Measurements from ENCODE around the gene DPH1.

The DPH1 gene

DNA sequence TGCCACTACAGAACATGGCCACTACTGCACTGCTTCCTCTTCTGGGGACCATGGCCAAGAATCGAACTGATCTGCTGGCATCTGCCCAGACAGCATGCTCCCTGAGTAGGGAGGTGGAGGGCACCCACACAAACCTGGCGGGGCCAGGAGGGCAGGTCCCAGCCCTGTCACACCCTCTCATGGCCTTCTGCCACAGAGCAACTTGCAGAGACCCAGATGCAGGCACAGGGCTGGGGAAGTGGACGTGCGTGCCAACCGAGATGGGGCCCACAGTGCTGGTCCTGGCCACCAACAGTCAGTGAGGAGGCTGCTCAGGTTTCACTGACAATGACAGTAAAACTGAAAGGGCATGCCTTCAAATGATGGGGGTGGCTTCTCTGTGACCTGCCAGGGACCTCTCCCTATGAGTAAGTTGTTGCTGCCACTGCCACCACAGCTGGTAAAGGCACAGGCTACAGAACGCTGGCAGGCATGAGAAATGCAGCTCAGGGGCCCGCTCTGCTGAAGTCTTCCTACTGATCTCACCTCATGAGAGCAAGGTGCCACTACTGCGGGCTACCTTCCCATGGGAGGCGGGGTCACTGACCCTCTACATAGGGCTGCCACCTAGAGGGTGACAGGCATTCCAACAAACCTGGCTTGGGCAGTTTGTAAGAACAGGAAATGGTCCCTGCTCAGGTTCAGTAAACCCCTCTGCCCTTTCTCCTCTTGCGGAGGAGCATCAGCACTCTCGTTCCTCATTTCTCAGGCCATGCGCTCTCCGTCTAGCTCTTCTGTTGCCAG, 40.5 kb downstream of the DPH1 start:
- H3K4me3 Mint-ChIP-seq, result peak overlapping the region; percentile 53 to 54
- no peaks in the 10 kb centered on the region for H3K9me3 Mint-ChIP-seq
- DNase-seq, result peak in 2 of 3 experiments; percentile 31 to 54
- H3K27me3 Mint-ChIP-seq, result no peaks in the 10 kb centered on the region
- peaks cover 27 to 51% of the 10 kb centered on the region in 2 donors for H3K4me1 Mint-ChIP-seq (ENCODE audit: low read depth in 2 of 2)
- ATAC-seq (replicated peaks), result peak; percentile 85
- H3K27ac Mint-ChIP-seq, result peak overlapping the region; percentile 92 to 93
- peaks cover 14% of the 10 kb centered on the region for H3K36me3 Mint-ChIP-seq (ENCODE audit: insufficient read depth)

DNA sequence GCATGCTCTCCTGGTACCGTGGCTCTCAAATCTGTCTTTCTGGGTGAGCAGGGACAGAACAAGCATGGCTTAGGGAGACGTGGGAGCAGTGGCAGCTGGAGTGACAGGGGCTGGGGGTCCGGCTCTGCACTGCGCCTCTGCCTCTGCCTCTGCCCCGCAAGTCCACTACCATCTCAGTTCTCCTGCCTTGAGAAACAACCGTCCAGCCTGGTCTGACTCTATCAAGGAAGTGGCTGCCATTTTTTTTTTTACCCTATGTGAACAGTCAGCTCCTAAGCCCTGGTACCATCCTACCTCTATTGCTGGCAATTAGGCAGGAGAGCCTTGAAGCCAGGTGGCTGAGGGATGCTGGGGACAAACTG, 41.1 kb downstream of the DPH1 start:
- no peak for ATAC-seq (replicated peaks)
- H3K4me1 Mint-ChIP-seq (ENCODE audit: low read depth in 2 of 2), result peaks cover 27 to 51% of the 10 kb centered on the region in 2 donors
- DNase-seq, result no peak
- peaks cover 14% of the 10 kb centered on the region for H3K36me3 Mint-ChIP-seq (ENCODE audit: insufficient read depth)
- no peaks in the 10 kb centered on the region for H3K27me3 Mint-ChIP-seq
- peak overlapping the region in 1 of 2 donors; percentile 53 for H3K4me3 Mint-ChIP-seq
- H3K9me3 Mint-ChIP-seq, result no peaks in the 10 kb centered on the region
- H3K27ac Mint-ChIP-seq, result peak overlapping the region; percentile 92 to 93

DNA sequence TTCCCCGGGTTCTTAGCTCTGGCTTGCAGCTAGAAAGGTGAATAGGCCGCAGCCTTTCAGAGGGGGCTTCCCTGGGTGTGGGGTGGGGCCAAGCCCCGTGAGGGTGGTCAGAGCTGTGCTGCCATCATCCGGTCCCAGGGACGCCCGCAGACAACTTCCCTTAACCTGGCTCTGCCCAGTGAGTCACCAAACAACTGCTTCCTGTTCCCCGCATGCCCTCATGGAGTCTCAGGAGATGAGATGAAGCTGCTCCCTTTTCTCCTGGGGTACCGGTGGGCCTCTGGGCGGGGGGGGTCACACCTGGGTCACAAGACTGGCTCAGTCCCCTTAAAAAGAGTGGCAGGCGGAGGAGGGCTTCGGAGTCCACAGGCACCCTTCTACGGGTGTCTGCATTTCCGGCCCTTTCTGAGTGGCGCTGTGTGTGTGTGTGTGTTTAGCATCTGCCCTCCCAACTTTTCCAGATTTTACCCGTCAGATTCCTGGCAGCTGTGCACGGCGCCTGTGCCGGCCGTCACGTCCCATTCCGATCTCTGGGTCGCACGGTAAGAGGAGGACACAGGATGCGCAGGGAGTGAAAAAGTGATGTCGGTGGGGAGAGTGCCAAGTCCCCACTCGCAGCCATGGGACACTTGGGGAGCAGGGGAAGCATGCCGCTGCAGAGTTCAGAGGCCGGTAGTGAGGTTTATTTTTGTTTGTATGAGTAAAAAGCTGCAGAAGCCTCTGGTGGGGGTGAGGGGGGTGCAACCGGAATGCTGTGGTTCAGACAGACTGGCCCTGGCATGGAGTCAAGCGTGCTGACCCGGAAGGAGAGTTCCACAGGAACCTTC, 41.7 kb downstream of the DPH1 start:
- ATAC-seq (replicated peaks) (no peak), DNase-seq (no peak)
- no peak overlapping the region for H3K4me3 Mint-ChIP-seq
- H3K36me3 Mint-ChIP-seq (ENCODE audit: insufficient read depth), result peaks cover 17% of the 10 kb centered on the region
- peak overlapping the region; percentile 92 to 93 for H3K27ac Mint-ChIP-seq
- peaks cover 27 to 46% of the 10 kb centered on the region in 2 donors for H3K4me1 Mint-ChIP-seq (ENCODE audit: low read depth in 2 of 2)
- no peaks in the 10 kb centered on the region for H3K27me3 Mint-ChIP-seq
- H3K9me3 Mint-ChIP-seq, result no peaks in the 10 kb centered on the region

DNA sequence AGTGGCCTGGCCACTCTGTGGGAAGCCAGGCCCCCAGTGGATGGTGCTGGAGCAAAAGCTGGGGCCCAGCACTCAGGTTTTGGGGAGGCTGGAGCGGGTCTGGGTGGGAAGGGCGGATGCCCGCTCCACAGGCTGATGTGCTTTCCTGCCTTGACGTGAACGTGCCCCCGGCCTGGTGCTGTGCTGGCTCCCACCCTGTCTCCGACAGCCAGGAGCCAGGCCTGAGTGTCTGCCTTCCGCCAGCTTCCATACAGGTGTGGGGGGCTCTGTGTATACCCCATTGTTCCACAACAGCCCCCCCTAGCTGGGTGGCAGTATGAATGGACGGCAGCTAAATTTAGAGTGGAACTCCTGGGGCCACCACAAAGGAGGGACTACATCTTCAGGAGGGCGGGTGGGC, 45.0 kb downstream of the DPH1 start:
- Mint-ChIP-seq H3K4me1 (ENCODE audit: low read depth in 2 of 2) (peaks cover 16 to 19% of the 10 kb centered on the region in 2 donors), H3K9me3 (no peaks in the 10 kb centered on the region)

DNA sequence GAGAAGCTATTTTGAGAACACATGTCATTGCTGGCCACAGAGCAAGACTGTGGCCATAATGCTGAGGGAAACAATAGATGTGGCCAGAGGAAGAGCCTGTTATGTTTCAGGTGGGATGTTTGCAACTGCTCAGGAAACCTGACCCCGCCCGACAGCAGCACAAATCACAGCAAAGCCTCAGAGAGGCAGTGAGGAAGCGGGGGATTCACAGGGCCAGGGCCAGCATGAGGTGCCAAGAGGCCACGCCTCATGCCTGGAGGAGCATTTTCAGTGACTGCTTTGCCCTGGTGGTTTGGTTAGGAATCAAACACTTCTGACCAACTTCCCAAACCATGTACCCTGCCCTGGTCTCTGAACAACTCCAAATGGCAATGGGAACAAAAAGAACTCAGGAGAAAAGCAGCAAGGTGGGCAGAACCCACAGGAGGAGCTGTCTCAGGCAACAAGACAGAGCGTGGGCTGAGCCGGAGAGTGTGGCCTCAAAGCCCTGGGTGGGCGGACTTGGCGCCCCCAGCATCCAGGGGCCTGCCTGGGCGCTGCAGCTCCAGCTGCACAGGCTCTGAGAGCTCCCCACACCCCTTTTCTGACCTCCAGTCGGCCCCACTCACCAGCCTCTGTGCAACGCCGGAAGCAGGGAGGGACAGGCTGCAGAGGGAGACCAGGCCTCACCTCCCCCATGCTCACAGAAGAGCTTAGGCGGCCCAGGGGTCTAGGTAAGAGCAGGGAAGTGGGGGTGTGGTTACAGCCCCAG, 45.6 kb downstream of the DPH1 start:
- Mint-ChIP-seq H3K4me1 (ENCODE audit: low read depth in 2 of 2) (peaks cover 10 to 13% of the 10 kb centered on the region in 2 donors), H3K27ac (no peak overlapping the region), H3K27me3 (no peaks in the 10 kb centered on the region), H3K4me3 (no peak overlapping the region), H3K36me3 (ENCODE audit: insufficient read depth) (peaks cover 27% of the 10 kb centered on the region), H3K9me3 (no peaks in the 10 kb centered on the region)
- ATAC-seq (replicated peaks), result no peak
- DNase-seq, result no peak

More for the DNA sequence above, 45.0 kb downstream of the DPH1 start:
- Mint-ChIP-seq H3K27me3 (no peaks in the 10 kb centered on the region), H3K36me3 (ENCODE audit: insufficient read depth) (peaks cover 28% of the 10 kb centered on the region), H3K4me3 (no peak overlapping the region), H3K27ac (no peak overlapping the region)
- no peak for DNase-seq
- no peak for ATAC-seq (replicated peaks)

DNA sequence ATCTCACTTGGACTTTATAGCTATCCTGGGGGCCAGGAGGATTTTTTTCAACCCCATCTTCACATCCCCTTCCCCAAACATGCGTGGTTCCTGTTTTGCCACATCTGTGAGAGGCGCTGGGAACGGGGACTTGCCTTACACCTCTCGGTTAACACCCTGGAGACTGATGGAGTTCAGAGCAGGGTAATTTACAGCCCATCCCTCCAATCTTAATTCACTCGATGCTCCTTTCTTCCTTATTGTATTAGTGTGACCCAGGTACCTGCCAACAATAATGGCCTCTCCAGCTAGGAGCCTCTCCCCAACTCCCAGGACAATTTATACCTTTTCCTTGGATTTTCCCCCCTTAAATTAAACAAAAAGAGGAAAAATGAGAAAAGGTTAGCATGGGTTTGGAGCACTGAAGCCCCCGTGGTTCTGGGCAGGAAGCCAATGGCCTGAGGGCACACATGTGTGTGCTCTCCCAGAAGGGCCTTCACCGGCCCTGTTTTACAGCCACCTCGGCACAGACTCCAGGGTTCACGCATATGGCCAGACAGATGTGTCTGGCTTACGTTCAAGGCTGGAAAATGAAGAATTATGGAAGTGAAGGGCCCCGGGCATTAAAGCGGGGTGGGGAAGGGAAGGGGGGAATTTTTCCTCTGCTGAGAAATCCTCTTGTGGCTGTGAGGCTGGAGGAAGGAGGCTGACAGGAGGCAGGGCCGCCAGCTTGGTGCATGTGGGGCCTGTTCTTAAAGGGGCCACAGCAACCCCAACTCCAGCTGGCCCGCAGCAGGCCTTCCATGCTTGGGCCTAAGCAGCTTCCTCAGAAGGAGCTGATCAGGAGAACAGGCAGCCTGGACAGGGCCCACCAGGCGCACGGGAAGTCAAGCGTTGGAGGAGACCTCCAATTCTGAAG, 46.4 kb downstream of the DPH1 start:
- no peak for DNase-seq
- Mint-ChIP-seq H3K4me3 (no peak overlapping the region), H3K4me1 (ENCODE audit: low read depth in 2 of 2) (peaks cover 1 to 4% of the 10 kb centered on the region in 2 donors), H3K9me3 (no peaks in the 10 kb centered on the region), H3K36me3 (ENCODE audit: insufficient read depth) (peaks cover 29% of the 10 kb centered on the region), H3K27ac (no peak overlapping the region), H3K27me3 (no peaks in the 10 kb centered on the region)
- no peak for ATAC-seq (replicated peaks)

DNA sequence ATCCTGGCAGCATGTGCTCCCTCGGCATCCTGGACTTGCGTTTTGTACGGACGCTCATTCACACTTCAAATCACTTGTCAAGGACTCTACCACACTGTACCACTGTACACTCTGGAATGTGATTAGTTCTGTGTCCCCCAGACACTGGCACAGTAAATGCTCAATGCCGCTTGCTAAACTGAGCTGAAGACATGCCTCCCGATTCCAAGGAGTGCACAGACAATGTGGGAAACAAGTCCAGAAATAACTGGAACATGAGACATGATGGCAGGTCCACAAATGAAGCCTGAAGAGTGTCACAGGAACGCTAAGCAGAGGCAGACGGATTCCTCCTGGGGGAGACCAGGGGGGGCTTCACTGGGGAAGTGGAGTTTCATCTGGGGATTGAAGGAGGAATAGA, 47.1 kb downstream of the DPH1 start:
- H3K27ac Mint-ChIP-seq, result no peak overlapping the region
- H3K4me3 Mint-ChIP-seq, result no peak overlapping the region
- no peaks in the 10 kb centered on the region for H3K27me3 Mint-ChIP-seq
- peaks cover 34% of the 10 kb centered on the region for H3K36me3 Mint-ChIP-seq (ENCODE audit: insufficient read depth)
- no peak for ATAC-seq (replicated peaks)
- H3K4me1 Mint-ChIP-seq (ENCODE audit: low read depth in 2 of 2), result peaks cover 5% of the 10 kb centered on the region in 2 donors
- DNase-seq, result no peak
- no peaks in the 10 kb centered on the region for H3K9me3 Mint-ChIP-seq

DNA sequence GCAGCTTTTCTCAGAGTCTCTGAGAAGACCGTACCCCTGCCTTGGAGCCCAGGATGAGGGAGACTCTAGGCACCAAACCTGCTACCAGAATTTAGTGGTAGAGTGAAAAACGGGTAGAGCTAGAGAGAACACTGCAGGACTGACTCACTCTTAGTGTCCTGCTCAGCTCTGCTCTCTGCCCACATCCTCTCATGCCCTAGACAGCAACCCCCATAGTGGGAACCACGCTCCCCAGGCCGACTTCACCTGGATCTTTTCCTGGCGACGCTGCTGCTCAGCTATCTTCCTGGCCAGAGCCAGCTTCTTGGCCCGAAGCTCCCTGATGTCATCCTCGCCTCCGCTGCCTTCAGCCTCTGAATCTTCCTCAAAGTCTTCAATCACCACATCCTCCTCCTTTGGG, 51.6 kb downstream of the DPH1 start:
- ATAC-seq (replicated peaks), result no peak
- Mint-ChIP-seq H3K27ac (peak overlapping the region in 1 of 2 donors; percentile 72), H3K4me3 (no peak overlapping the region), H3K36me3 (ENCODE audit: insufficient read depth) (peaks cover 39% of the 10 kb centered on the region), H3K4me1 (ENCODE audit: low read depth in 2 of 2) (peaks cover 10 to 23% of the 10 kb centered on the region in 2 donors), H3K9me3 (no peaks in the 10 kb centered on the region), H3K27me3 (no peaks in the 10 kb centered on the region)
- no peak for DNase-seq

DNA sequence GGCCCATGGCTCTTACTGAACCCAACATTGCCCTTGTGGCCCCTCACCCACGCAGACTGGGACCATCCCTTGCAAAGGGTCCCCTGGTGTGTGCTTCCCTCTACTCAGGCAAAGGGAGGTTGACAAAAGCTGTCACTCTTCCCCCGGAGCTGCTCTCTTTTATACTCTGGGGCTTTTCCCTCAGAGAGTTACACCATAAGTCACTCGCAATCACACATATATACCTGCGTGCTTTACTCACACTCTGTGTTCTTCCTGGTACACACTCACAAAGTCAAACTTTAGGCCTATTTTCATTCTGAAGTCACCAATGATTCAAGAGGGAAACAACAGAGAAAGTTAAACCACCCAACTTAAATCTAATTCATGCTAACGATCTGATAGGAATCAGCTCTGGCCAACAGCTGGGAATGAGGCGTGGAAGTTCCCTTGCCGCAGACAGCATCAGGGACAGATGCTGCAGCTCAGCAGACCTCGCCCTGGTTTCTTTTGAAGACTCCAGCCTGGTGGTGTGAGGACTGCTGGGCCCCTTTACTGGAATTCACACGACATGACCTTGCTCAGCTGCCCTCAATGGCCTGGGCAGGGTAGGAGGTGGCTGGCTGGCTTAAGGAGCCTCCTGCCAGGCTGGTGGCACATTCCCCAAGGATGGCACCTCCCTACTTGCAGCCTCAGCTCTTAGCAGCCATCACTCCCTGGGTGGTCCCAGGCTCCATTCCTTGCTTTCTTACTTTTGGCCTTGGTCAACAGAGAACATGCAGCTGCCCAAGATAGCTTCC, 52.2 kb downstream of the DPH1 start:
- ATAC-seq (replicated peaks) (no peak), DNase-seq (no peak)
- H3K4me1 Mint-ChIP-seq (ENCODE audit: low read depth in 2 of 2), result peaks cover 17 to 23% of the 10 kb centered on the region in 2 donors
- no peaks in the 10 kb centered on the region for H3K9me3 Mint-ChIP-seq
- H3K27ac Mint-ChIP-seq, result peak overlapping the region; percentile 51 to 72
- peaks cover 39% of the 10 kb centered on the region for H3K36me3 Mint-ChIP-seq (ENCODE audit: insufficient read depth)
- no peaks in the 10 kb centered on the region for H3K27me3 Mint-ChIP-seq
- no peak overlapping the region for H3K4me3 Mint-ChIP-seq

DNA sequence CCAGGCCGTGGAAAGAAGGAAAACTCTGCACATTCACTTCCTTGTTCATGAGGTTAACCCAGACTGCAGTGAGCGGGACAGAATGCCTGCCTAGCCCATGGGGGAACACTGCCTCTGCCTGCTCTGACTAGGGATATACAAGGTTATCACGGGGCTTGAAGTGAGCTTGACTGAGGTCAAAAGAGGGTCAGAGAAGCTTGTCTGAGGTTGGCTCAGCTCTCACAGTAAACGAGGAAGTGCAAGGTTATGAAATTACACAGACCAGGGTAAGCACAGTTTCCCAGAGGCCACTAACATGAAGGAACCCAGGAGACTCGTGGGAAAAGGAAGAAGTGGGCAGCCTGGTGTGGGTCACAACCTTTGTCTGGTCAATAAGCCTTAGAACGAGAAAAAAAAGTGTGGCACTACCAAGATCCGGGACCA, 53.7 kb downstream of the DPH1 start:
- ATAC-seq (replicated peaks), result peak; percentile 31
- Mint-ChIP-seq H3K27me3 (no peaks in the 10 kb centered on the region), H3K36me3 (ENCODE audit: insufficient read depth) (peaks cover 37% of the 10 kb centered on the region), H3K4me1 (ENCODE audit: low read depth in 2 of 2) (peaks cover 30 to 36% of the 10 kb centered on the region in 2 donors), H3K9me3 (no peaks in the 10 kb centered on the region), H3K27ac (peak overlapping the region; percentile 8 to 84), H3K4me3 (no peak overlapping the region)
- DNase-seq, result no peak

DNA sequence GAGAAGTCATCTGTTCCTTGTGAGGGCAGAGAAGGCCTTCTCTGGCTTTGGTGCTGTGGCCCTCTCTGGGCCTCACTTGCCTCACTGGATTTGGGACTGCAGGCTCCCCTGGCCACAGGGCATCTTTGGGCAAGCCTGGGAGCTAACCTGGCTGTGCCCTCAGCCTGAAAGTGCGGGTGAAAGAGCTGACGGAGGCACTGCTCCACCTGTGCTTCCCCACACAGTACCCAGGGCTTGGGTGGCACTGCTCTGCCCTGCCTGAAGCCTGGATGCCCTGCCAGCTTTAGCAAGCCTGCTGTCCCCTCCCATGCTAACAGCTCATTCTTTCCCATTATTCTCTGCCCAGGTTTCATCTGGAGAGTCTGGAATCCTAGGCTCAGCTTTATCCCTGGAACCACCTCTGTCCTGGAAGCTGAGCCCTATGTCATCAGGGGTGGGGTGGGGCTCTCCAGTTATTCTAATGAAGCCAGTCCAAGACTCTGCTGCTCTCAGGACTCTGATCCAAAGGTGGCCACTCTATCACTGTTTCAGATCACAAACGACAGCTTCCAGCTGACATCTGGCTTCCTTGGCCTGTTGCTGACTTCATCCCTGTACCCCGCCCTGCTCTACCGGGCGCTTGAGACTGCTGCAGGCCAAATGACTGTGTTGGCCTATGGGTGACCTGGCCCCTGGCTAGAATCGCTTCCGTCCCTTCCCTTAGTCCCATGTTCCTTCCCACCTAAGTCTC, 54.2 kb downstream of the DPH1 start:
- DNase-seq, result no peak
- H3K27ac Mint-ChIP-seq, result peak overlapping the region; percentile 8 to 84
- H3K9me3 Mint-ChIP-seq, result no peaks in the 10 kb centered on the region
- H3K27me3 Mint-ChIP-seq, result no peaks in the 10 kb centered on the region
- H3K4me3 Mint-ChIP-seq, result no peak overlapping the region
- H3K4me1 Mint-ChIP-seq (ENCODE audit: low read depth in 2 of 2), result peaks cover 35 to 42% of the 10 kb centered on the region in 2 donors
- ATAC-seq (replicated peaks), result no peak
- H3K36me3 Mint-ChIP-seq (ENCODE audit: insufficient read depth), result peaks cover 33% of the 10 kb centered on the region

Data from effector memory CD8-positive, alpha-beta T cell (primary cell).